ENCODE measurements around the gene RPS2.

GRCh38 chr16:1991948-1992703 lies 27.5 kb upstream of the RPS2 start:
- TF ChIP-seq SIN3A (IDR thresholded peaks at IDR 0.05; ENCODE audit: borderline replicate concordance, insufficient read depth, low read length) (no peak), TAF1 (IDR thresholded peaks at IDR 0.05; ENCODE audit: borderline replicate concordance, insufficient read depth, low read length) (no peak)

Measured in PFSK-1 (cell line).